Ecto neural progenitor cell (in vitro differentiated cells): ENCODE data around the gene TECTA.
"Not testable (repeated sequence)": the region's sequence is repeated elsewhere in the genome, so short reads cannot be mapped to it uniquely, and the experiment has no call there.

Experiments
- DNase-seq: peaks from one replicate; pipeline ENCODE4 v3.0.0-alpha.2; 2018; ENCODE audit warnings: low spot score

TECTA gene

DNA sequence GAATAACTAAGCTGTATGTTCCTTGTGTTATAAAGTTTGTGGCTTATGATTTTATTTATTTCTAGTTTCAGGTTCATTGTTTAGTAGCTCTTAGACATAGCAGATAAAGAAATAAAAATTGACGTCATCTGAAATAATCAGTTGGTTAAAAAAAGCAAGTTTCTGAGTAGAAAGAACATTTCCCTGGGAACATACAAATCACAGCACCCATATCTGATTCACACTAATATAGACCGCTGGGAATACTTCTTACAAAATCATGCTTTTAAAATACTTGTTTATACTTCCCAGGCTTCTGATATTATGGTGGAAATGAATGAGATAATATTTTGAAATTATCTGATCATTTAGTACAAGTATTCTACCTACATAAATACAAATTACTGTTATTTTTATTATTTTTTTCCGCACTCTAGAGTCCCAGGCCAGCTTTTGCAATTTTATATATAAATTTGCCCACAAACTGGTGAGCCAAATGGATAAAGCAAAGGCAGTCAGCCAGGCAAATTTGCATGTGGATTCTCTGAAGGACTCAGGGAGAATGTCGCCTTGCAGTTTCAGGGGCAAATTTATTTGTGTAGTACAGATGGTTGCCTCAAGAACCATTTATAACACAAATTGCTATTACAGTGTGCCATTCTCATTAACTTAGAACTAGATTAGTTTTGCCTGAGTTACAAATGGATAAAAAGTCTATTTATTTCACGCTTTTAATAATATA lies 128.6 kb downstream of the TECTA start:
- no peak for DNase-seq

DNA sequence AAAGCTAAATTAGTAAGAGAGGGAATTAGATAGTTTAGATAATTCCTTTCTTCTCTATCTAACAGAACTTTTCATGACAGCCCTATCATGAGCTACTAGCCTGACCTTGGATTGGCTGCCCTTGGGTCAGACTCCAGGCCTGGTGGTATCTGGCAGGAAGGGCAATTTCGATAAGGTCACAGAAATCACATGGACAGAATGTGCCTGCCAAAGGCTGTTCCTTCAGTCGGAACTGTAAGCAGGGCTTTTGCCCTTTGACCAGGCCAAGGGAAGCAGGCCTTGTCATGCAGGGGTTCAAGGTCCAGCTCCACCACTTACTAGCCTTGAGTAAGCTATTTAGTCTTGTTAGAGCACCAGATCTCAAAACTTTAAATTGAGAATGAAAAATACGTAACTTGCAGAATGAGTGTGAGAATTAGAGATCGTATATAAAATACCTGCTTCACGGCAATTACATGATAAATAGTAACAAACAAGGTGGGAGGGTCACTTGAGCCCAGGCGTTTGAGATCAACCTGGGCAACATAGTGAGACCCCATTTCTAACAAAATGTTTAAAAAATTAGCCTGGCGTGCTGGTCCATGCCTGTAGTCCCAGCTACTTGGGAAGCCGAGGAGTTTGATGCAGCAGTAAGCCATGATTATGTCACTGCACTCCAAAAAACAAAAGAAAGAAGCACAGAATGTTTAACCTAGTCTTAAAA lies 130.7 kb downstream of the TECTA start:
- DNase-seq, result no peak

DNA sequence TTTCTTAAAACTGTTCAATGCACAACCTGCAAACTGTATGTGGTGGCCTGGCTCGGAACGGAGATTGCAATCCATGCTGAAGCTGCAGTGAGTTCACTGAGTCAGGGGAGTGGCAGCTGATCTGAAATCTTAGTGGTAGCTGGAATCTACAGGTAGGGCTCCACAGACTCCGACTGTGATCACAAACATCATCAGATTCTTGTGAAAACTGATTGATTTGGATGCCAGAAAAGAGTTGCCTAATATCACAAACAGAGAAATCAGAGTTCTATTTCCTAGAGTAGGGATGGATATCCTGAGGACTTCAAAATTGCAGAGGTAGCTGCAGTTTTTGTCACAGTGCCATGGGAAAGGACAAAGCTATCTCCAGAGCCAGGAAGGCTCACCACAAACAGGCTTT lies 134.0 kb downstream of the TECTA start:
- no peak for DNase-seq

DNA sequence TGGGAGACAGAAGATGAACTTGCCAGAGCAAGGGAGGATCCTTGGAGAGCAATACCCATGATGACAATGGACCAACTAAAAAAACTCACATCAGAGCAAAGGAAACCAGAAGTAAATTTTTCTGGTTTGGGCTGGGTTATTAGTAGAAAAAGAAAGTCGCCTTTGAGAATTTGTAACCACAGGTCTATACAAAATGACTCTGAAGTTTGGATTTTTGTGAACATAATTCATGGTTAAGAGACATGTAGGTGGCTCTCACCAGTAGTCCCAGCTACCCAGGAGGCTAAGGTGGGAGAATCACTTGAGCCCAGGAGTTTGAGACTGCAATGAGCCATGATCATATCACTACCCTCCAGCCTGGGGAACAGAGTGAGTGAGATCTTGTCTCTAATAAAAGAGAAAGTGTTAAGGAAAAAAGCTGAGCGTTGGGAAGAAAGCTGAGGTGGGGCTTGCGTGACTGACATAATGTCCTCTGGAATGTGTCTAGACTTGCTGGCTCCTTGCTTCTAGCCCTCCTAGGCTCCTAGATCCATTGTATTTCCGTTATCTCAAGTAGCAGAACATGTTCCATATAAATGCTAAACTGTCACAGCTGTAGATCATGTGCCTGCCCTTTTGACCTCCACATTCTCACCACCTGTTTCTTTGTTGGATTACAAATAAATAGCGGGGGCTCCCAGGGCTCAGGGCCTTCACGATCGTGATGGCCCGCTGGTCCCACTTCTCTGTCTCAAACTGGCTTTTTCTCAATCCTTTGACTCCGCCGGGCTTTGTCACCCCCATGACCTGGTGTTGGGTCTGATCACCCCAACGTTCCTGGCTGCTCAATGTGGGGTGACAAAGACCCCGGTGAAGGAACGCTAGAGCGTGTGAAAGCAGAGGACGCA lies 135.3 kb downstream of the TECTA start:
- peak; percentile 58 for DNase-seq

DNA sequence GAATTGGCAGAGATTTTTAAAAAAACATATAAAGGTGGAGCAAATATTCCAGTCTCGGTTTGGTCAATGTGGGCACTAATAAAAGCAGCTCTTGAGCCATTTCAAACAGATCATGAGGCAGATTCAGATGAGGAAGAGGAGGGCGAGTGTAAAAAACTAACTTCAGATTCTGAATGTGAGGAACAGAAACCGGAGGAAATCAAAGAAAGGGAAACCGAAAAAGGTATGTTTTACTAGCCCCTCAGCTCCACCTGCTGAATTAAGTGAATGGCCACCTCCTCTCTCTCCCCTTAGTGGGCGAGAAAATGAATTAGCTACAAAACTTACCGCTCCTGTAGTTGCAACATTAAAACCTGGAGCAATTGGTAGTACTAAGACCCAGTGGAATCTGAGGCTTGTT lies 136.2 kb downstream of the TECTA start:
- not testable (repeated sequence) for DNase-seq

DNA sequence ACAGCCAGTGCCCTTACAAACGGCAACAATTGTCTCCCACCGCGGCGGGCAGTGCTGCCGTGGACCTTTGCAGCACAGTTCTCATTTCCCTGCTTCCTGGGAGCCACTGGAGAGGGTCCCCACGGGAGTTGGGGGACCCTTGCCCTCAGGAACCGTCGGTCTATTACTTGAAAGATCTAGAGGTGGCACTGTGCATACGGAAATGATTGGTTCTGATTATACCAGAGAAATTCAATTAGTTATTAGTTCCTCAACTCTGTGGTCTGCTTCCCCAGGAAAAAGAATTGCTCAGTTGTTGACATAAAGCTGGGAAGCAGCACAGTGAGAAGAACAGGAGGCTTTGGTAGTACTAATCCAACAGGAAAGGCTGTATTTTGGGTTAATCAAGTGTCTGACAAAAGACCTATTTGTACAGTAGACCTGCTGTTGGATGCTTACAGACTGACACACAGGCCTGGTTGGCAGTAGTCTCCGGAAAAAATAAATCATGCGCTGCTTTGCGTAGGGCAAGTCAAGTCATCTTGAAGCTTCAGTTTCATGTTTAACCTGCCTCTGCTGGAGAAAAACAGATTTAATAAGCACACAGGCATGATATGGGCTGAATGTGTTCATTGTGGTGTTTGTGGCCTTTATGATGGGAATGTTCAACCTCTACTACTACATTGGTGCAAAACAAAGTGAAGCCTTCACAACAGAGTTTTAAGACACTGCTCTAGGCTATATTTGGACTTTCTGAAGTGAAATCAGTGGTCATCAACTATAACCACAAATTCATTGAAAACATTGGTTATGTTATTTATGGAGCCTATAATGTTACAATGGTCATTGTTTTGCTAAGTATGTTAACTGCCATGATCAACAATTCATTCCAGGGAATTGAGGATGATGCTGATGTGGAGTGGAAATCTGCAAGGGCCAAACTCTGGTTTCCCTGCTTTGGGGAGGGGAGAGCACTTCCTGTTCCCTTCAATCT lies 136.9 kb downstream of the TECTA start:
- no peak for DNase-seq

DNA sequence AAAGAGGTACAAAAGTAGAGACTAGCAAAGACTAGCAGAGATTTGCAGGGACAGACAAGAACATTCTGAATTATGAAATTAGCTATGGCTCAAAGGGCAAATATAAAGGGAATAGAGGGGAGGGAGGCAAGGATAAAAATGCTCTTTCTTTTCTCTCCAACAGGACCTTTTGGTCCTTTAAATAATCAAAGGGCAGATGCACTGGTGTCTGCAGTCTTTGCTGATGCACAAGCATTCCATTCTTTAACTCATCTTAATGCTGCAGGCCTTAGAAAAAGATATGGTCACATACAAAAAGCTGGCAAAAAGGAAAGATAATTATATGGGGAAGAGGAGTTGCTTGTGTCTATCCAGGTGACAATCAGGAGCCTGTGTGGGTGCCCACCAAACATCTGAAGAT lies 137.9 kb downstream of the TECTA start:
- no peak for DNase-seq

DNA sequence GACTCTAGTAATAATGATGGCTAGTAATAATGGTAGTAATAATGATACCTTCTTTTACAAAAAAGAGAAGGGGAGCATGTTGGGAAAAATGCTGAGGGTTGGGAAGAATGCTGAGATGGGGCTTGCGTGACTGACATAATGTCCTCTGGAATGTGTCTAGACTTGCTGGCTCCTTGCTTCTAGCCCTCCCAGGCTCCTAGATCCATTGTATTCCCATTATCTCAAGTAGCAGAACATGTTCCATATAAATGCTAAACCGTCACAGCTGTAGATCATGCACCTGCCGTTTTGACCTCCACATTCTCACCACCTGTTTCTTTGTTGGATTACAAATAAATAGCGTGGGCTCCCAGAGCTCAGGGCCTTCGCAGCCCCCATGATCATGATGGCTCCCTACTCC lies 139.0 kb downstream of the TECTA start:
- DNase-seq, result not testable (repeated sequence)

DNA sequence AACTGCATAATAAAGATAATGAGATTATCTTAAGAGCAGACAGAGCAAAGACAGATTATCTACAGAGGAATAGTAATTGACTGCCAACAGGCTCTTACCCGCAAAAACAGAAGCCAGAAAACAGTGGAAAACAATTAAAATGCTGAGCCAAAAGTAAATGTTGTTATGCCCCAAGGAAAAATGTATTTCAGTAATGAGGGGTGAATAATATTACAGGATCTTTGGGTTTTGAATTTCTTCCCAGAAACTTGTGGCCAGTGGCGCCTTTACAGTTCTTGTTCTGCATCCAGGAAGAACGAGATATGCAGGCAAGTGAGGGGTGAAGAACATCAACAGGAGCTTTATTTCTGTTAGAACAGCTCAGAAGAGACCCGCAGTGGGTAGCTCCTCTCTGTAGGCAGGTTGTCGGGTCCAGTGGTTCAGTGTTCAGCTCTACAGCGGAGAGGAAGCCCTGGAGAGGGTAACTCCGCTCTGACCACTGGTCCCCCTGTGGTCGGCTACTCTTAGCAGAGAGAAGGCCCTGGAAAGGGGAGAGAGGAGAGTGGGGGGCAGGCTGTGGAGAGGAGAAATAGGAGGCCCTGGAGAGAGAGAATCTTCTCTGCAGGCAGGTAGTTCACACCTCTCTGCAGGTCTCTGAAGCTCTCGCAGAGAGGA lies 139.7 kb downstream of the TECTA start:
- no peak for DNase-seq
